HG02763 (cell line): ENCODE results near the gene GRK5.
A peak's percentile ranks its signal among the peaks of the same experiment; 100 is the strongest.
"Not testable (repeated sequence)": the region's sequence is repeated elsewhere in the genome, so short reads cannot be mapped to it uniquely, and the experiment has no call there.

Experiments
- ATAC-seq: cut with Tn5 transposase; IDR thresholded peaks from one replicate; pipeline ENCODE4 v1.9.1; 2021; ENCODE audit warnings: mild to moderate bottlenecking, moderate library complexity; ENCODE audit not compliant: unreplicated experiment

The GRK5 gene

DNA sequence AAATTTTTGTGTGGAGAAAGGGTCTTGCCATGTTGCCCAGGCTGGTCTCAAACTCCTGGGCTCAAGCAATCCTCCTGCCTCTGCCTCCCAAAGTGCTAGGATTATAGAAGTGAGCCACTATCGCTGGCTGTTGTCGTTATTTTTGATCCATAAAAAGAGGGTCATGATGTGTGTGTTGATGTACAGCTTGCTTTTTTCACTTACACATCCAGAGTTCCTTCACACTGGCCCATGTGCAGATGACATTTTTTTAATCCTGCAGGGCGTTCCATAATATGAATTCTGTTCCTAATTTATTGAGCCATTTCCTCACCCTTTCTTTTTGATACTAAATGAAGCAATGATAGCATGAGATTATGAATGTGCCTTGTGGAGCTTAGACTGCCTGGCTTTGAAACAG lies 40.8 kb downstream of the GRK5 start:
- ATAC-seq, result no peak

DNA sequence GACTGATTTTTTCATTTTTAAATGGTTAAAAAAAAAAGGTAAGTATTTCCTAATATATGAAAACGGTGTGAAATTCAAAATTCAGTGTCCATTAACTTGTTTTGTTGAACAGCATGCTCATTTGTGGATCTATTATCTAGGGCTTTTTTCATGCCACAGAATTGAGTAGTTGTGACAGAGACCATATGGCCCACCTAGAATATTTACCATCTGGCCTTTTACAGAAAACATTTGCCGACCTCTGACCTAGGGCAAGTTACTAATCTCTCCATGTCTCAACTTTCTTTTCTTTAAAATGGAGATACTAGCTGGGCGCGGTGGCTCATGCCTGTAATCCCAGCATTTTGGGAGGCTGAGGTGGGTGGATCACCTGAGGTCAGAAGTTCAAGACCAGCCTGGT lies 41.3 kb downstream of the GRK5 start:
- ATAC-seq, result no peak

DNA sequence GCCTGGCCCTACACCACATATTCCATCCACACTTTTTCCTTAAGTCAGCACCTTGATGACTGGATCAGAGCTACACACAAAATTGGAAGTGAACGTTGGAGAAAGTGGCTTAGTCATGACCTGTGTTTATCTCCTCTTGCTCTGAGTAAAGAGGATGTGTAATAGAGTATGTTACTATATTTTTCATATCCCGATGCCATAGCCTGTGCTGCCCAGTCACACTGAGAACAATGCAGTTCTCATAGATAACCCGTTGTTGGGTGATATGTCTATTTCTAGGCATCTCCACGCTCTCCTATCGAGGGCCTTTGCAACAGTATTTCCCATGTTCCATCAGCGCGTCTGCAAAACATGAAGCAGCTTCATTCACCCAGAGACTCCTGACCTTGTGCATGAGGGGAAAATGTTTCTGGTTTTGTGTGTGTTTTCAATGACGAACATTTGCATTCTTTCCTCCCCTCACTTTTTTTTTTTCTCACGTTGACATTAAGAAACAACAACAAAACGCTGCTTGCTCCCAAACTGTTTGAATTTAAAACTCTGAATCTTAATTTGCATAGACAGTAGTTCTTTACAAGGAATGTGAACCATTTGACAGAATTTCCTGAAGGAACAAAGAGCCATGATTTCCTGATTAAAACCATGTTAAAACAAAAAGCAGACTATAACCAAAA lies 43.4 kb downstream of the GRK5 start:
- no peak for ATAC-seq

DNA sequence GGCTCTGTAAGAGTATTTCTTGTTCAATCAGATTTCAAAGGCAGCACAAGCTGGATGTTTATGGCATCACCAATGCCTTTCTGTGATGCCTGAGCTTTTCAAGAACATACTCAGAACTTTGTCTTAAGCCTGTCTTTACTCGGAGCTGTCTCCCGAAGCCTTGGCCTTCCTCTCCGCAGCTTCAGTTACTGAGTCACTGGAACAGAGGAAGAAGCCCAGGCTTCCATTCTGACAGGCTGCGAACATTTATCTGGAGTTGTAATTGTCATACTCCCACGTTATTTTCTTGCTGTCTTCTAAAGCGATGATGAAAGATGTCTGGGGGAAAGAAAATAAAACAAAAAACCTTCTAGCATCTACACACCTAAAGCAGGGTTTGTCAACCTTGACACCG lies 43.9 kb downstream of the GRK5 start:
- no peak for ATAC-seq

DNA sequence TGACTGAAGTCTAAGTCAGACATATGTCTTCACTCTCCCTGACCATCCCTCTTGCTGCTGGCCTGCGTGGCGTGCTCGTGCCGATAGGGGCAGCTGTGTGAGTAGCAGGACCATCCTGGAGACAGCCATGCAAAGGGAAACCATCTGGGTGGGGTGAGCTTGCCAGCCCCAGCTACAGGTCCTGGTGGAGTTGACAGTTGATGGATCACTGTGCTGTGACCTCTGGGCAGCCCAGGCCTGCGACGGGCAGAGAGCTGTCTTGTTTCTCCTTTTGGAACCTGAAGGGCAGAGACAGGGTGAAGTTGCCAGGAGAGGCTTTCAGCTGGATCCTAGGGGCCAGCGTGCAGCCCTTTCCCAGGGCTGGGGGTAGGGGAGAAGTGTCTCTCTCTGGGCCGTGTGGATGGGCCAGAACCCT lies 44.7 kb downstream of the GRK5 start:
- no peak for ATAC-seq

DNA sequence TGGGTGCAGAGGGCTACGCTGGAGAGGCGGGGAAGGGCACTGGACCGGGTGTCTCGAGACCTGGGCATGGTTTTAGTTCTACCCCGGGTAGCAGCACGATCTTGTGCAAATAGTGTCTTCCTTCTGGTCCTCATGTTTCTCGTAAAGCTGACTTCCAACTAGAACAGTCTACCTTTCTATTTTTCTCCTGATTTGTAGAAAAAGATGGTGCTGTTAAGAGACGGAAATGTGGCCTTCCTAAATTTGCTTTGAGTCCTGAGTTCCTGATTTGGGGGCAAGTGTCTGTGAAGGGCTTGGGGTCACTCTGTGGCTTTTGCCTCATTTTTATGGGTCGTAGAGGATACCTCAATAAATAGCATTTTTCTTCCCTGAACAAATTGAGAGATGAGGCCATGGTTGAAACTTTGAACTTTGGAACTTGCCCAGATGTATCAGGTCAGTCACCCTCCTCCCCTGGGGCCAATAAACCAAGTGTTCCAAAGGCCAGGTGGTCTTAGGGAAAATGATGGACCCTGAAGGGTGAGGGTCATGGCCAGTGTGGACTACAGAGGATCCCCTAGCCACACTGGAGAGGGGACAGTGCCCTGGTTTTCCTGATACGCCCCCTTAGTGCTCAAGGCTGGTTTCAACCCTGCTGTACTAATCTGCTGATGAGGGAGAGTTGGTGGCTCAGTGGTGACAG lies 45.2 kb downstream of the GRK5 start:
- ATAC-seq, result no peak

DNA sequence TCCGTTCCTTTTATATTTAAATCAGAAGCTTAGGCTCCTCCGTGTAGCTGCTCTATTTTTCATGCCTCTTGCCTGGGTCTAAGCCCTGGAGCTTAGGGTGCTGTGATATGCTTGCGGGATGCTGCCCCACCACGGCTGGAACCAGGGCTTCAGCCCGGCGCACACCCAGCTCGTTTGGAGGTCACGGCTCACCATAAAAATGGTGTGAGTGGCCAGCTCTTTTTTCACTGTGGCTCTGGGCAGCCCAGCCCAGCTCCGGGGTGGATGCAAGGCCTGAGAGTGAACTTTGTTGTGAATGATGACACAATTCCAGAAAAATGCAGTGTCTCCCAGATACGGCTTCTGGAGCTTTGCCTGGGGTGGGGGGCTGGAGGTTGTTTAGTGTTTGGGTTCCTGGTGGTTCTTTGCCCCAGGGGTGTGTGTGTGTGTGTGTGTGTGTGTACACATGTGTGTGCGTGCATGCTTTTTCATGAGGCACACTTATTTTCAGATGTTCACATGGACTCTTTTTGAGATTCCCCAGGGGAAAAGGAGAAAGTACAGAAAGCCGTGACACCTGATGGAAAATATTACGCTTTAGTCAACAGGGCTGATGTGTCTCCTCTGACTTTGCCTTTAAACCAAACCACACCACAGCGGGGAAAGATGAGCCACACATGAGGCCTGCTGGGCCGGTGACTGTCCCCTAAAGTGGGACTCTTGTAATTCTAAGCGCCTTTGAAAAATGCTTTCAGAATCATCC lies 46.2 kb downstream of the GRK5 start:
- no peak for ATAC-seq

DNA sequence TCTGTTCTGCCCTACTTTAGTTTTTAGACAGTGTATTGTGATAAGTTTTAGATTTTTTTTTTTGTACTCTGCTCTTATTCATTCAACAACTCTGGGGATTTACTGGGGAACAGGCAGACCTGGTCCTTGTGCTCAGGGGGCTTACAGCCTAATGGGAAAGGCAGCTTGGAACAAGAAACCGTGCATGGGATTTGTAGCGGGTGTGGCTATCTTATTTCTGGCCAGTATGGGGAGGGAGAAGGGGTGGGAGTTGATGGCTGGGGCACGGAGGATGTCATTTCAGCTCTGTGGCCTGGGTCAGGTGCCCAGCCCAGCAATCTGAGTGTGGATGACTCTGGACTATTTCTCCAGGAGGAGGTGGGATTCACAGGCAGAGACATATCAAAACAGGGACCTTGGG lies 47.0 kb downstream of the GRK5 start:
- ATAC-seq, result no peak

DNA sequence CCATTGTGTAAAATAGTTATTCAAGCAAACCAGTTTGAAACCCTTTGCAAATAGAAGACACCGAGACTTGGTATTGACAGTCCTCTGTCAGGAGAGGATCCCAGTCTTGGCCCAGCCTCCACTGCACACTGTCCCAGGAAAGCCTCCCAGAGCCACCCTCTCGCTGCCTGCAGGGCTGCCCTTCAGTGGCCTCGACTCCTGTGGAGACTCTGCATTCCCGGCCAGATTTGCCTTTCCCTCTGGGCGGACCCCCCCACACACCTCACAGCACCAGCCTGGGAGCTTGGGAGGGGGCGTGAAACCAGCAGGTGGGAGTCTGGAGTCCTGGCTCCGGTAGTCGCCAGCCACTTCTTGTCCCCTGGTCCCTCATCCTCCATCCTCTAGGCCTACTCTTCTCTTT lies 48.7 kb downstream of the GRK5 start:
- ATAC-seq, result no peak

DNA sequence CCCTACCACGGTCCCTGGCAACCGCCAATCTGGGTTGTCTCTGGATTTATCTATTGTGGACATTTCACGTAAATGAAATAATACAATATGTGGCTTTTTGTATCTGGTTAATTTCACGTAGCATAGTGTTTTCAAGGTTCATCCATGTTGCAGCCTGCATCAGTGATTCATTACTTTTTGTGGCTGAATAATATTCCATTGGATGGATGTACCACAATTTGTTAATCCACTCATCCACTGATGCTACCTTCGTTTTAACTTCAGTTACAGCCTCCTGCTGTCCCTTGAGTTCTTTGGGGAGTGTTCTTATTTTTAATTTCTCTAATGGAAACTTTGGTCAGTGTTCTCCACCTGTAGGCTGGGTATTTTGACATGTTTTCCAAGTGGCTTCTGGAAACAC lies 49.5 kb downstream of the GRK5 start:
- no peak for ATAC-seq

DNA sequence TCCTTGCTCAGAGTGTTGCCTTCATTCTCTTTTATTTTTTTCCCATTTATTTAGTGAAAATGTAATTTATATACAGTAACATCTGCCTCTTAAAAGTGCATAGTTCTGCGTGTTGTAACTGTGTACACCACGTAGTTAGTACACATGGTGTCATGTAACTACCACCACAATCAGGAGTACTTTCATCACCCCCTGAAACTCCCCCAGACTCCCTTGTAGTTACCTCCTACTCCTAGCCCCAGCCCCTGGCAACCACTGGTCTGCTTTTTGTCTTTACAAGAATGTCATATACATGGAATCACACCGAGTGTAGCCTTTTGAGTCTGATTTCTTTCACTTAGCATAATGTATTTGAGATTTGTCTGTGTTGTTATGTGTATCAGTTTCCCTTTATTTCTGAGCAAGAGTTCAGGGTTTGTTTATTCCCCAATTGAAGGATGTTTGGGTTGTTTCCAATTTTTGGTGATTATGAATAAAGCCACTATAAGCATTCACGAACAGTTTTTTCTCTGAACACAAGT lies 50.6 kb downstream of the GRK5 start:
- no peak for ATAC-seq

DNA sequence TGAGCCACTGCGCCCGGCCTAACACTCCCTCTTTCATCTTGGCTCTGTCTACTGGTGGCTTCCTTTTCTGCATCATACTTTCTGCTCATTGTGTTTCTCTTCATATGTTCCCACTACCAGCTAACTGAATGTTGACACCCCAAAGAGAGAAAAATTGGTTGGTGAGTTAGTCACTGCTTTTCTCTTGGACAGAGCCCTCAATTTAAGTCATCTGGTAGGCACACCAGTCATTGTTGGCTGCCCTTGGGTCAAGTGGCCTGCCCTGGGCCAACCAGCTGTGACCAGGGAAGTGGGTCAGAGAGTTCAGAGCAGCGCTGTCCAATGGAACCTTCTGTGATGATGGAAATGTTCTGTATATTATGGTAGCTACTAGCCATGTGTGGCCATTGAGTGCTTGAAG lies 52.0 kb downstream of the GRK5 start:
- ATAC-seq, result no peak

DNA sequence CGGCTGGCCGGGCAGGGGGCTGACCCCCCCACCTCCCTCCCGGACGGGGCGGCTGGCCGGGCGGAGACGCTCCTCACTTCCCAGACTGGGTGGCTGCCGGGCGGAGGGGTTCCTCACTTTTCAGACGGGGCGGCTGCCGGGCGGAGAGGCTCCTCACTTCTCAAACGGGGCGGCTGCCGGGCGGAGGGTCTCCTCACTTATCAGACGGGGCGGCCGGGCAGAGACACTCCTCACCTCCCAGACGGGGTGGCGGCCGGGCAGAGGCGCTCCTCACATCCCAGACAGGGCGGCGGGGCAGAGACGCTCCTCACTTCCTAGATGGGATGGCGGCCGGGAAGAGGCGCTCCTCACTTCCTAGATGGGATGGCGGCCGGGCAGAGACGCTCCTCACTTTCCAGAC lies 53.6 kb downstream of the GRK5 start:
- not testable (repeated sequence) for ATAC-seq

DNA sequence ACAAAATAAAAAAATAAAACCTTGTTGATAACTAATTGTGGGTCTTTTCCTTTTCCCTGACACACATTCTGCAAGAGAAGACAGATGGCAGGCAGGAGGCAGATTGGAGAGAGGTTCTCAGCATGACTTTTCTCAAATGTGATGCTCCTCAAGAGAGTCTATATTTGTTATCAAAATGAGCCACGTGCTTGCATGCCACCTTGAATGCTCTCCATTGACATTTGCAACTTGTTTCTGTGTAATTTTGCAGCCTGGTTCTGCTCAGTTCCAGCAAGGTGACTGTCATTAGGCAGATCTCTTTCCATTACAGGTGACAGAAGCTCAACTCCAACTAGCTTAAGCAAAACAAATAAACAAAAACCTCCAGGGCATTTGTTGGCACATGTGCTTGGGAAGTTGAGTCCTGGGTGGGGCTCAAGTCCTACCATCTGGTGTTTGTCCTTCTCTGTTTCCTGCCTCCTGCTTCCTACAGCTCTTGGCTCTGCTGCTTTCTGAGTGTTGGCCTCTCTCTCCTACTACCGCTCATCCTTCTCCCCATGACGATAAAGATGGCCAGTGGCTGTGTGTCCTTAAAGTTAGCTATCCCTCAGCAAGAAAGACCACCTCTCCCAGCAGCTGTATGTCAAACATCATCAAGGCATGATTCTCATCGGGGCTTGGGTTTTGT lies 56.7 kb downstream of the GRK5 start:
- no peak for ATAC-seq

DNA sequence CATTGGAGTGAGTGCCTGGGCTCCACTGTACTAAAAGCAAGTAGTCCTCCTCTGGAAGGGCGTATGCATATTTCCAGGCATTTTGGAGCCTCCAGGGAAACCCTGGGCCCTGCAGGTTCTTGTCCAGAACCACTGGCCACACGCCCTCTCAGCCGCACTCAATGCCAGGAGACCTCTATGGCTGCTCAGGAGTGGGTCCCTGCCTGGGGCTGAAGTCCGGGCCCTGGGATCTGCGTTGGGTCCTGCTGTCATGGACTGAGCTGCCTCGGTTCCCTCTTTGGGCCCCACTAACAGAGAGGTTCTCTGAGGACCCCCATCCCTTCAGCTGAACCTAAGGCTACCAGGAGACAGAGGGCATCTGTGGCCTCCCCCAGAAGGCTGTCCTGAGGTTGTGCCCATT lies 58.3 kb downstream of the GRK5 start:
- ATAC-seq, result no peak

DNA sequence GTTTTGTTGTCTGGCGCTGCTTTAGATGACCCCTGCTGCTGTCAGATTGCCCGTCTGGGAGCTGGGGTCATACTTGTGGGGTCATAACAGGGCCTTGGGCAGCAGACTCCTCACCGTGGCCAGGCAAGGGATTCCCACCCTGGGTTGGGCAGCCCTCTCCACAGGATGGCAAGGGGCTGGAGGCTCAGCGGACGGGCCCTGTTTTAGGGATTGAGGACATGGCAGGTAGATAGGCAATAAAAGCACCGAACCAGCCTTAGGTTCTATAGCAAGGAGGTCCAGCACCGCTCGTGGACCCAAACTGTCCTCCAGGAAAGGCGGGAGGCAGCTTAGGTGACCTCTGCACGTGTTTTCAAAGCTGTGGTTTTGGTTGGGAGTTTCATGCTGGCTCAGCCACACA lies 60.0 kb downstream of the GRK5 start:
- ATAC-seq, result no peak

DNA sequence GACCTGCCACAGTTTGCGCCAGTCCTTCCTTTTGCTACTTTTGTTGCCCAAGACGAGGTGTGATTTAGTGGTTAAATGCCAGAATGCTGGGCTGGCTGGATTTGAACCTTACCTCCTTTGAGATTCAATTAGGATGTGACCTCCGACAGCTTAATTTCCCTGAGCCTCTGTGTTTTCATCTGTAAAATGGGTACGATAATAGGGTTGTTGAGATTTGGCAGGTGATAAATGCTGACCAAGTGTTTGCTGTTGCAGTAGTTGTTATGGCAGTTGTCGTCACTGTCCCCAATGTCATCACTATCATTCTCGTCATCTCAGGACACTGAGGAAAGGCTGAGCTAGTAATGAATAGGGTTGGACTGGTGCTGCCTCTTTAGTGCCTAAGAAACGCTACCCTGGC lies 61.1 kb downstream of the GRK5 start:
- no peak for ATAC-seq

DNA sequence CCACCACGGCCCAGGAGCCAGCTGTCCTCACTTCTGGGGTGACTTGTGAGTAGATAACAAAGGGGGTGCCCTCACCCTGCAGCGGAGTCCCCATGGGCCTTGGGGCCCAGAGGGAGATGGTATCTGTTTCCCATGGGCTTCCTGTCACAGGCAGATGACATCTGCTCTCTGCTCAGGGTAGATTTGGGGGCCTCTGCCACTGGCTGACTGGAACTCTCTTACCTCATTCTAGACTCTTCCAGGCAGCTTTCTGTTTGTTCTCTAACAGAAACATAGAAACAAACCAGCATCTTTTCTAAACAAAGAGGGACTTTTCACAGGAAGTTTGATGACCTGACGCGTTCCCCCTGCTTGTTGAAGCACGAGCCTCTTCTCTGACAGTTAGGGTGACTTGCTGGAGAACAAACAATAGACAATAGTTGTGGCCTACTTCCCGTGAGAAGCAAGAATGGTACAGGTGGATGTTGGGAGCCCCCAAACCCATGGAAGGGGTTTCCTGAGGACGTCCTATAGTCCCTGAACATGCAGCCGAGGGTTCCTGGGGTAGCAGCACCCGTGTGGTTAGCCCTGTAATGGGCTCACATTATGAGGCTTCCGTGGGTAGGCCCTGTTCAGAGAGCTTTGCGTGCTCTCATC lies 61.6 kb downstream of the GRK5 start:
- peak; percentile 54 for ATAC-seq

DNA sequence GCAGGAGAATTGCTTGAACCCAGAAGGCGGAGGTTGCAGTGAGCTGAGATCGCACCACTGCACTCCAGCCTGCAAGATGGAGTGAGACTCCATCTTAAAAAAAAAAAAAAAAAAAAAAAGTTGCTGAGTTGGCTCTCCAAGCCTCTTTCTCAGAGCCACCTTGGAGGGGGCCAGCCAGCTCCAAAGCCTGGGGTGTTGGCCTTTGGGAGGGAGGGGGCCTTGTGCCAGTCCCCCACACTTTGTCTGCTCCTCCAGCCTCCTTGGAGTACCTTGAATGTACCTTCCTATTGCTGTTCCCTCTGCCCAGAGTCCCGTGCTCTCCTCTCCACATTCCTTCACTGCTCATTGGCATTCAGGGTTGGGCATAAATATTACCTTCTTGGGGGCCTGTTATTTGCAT lies 62.4 kb downstream of the GRK5 start:
- ATAC-seq, result no peak

DNA sequence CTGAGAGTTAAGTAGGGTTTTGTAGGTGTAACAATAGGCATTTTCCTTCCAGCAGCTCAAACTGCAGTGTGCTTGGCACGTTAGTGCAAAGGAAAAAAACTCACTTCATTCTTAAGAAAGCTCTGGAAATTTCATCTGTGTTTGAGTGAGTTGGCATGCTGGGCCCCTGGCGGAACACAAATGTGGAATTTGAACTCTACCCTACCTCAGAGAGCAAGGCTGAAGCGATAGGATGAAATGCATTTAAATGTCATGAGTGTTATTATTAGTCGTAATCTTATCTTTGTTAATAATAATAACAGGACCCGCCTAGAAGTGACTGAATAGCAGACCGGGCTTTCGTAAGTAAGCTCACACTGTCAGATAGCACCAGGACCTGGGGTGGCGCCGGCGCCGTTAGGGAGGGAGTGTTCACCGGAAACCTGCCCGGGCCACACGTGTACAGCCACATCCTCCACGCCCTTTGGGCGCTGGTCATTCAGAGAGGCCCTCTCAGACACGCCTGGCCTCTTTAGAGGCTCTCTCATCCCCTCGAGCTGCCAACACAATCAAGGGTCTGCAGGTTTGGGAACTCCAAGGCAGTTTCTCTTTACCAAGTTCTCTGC lies 63.5 kb downstream of the GRK5 start:
- ATAC-seq, result peak; percentile 37

DNA sequence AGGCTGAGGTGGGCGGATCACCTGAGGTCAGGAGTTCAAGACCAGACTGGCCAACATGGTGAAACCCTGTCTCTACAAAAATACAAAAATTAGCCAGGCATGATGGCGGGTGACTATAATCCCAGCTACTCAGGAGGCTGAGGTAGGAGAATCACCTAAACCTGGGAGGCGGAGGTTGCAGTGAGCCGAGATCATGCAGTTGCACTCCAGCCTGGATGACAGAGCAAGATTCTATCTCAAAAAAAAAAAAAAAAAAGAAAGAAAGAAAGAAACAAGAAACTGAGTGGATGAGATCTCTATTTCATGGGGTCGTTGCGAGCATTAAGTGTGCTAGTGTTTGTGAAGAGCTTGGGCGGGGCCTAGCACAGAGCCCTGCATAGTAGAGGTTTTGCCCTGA lies 65.0 kb downstream of the GRK5 start:
- ATAC-seq, result not testable (repeated sequence)
